K562 (cell line): ENCODE measurements around the gene MED20. TPM values are rescaled to one million over a fixed set of nuclear protein-coding genes. Genes with fewer than 3 reads are reported as not detected.

Experiments
- ARID3A ChIP-seq: IDR thresholded peaks from 2 replicates; pipeline ENCODE4 v1.6.1; 2012; ENCODE audit warnings: low read depth, low read length, improper control_type of control experiment, borderline replicate concordance
- CBX1 ChIP-seq: sonication (generic); IDR thresholded peaks from 2 replicates; pipeline ENCODE4 v1.6.1; 2016; ENCODE audit warnings: antibody characterized with exemption, low read depth, mild to moderate bottlenecking
- CTCF ChIP-seq, 3 experiments: IDR thresholded peaks in 2 of 3; conservative IDR thresholded peaks in 1 of 3; 2 replicates each; pipeline ENCODE4 v1.5.1; 2011 to 2012; ENCODE audit warnings: low read length in 3 of 3, mild to moderate bottlenecking in 3 of 3, control low read depth in 2 of 3, improper control_type of control experiment in 1 of 3, inconsistent platforms in 1 of 3, low read depth in 1 of 3, mixed read lengths in 1 of 3, moderate library complexity in 1 of 3; ENCODE audit not compliant: insufficient read depth in 2 of 3
- HBP1 ChIP-seq: fragments of 450-650 bp; formaldehyde crosslinking; IDR thresholded peaks from 2 replicates; pipeline ENCODE4 v1.4.0; 2022; ENCODE audit warnings: missing genetic modification characterization
- KLF1 ChIP-seq: fragments of 450-650 bp; IDR thresholded peaks from 2 replicates; pipeline ENCODE4 v1.6.1; 2016; ENCODE audit warnings: missing genetic modification characterization, missing compliant biosample characterization
- KLF6 ChIP-seq: fragments of 250-450 bp; sonication (Bioruptor Pico); IDR thresholded peaks from 2 replicates; pipeline ENCODE4 v1.4.0; 2020; ENCODE audit warnings: mild to moderate bottlenecking, moderate library complexity, borderline replicate concordance
- LEF1 ChIP-seq: fragments of 450-650 bp; IDR thresholded peaks from 2 replicates; pipeline ENCODE4 v1.6.1; 2016; ENCODE audit warnings: mild to moderate bottlenecking
- MBD2 ChIP-seq: sonication (generic); IDR thresholded peaks from 2 replicates; pipeline ENCODE4 v1.6.1; 2016; ENCODE audit warnings: low read depth, borderline replicate concordance
- MEIS2 ChIP-seq: fragments of 450-650 bp; IDR thresholded peaks from 2 replicates; pipeline ENCODE4 v1.6.1; 2014; ENCODE audit warnings: mild to moderate bottlenecking; ENCODE audit not compliant: partially characterized antibody
- PATZ1 ChIP-seq: fragments of 250-450 bp; sonication (Bioruptor Pico); IDR thresholded peaks from 2 replicates; pipeline ENCODE4 v1.5.0; 2020; ENCODE audit warnings: mild to moderate bottlenecking, borderline replicate concordance
- RBM39 ChIP-seq: fragments of 200-400 bp; formaldehyde crosslinking; optimal IDR thresholded peaks from 2 replicates; pipeline ENCODE3; 2018; ENCODE audit warnings: low read depth, low read length
- SMARCA4 ChIP-seq: fragments of 450-650 bp; IDR thresholded peaks from 2 replicates; pipeline ENCODE4 v1.6.1; 2016
- SNAPC5 ChIP-seq: fragments of 250-450 bp; sonication (Bioruptor Pico); IDR thresholded peaks from 2 replicates; pipeline ENCODE4 v1.8.0; 2021; ENCODE audit warnings: moderate library complexity, mild to moderate bottlenecking, inconsistent platforms
- STAT6 ChIP-seq: sonication (generic); formaldehyde crosslinking; IDR thresholded peaks from 2 replicates; pipeline ENCODE4 v1.8.1; 2023; ENCODE audit warnings: mild to moderate bottlenecking, missing genetic modification reagents
- TCF15 ChIP-seq: fragments of 250-450 bp; sonication (Bioruptor Pico); IDR thresholded peaks from 2 replicates; pipeline ENCODE4 v1.8.0; 2022; ENCODE audit warnings: moderate library complexity, mild to moderate bottlenecking, inconsistent platforms
- polyA plus RNA-seq, 8 experiments: library from polyadenylated mRNA; depleted of rRNA in 4 of 8; stranded (reverse) in 5 of 8; unstranded in 3 of 8; fragments of >200 nt; fragmentation: Nextera tagmentation in 2 of 8; fragmentation: Illumina TruSeq in 1 of 8; extraction: Ambion mirVana in 2 of 8; extraction: Trizol in 1 of 8; gene quantifications; 2 replicates each; pipeline versions ENCODE4 v1.2.1 to v1.2.3, GENCODE V29; 2011 to 2014; ENCODE audit warnings: inconsistent platforms in 1 of 8, missing spikeins in 1 of 8
- total RNA-seq, 7 experiments: library from RNA; depleted of rRNA in 6 of 7; stranded (reverse); fragments of >200 nt in 6 of 7; fragmentation: Illumina TruSeq in 2 of 7; extraction: Trizol in 2 of 7; gene quantifications; 2 replicates each; pipeline versions ENCODE4 v1.2.1 to v1.2.3, GENCODE V29; 2011 to 2021; ENCODE audit warnings: low replicate concordance in 1 of 7

MED20 gene
- total and polyA plus RNA-seq, 9 of the 15 experiments (the other 6 are each of a cell fraction or from before 2014, with no cell fraction given): 27.3 to 80.9 (median 46.0) TPM

- no peak for TF ChIP-seq HBP1 (CRISPR knock-in tag)
- TF ChIP-seq MEIS2: peak; percentile 16
- TF ChIP-seq KLF6 (CRISPR knock-in tag): no peak
- peak; percentile 31 for TF ChIP-seq RBM39
- TF ChIP-seq PATZ1 (CRISPR knock-in tag): no peak
- peak; percentile 29; the same call in 1 of the 2 replicates for TF ChIP-seq MBD2
- TF ChIP-seq SMARCA4: peak; percentile 84
- peak; percentile 78; the same call in 1 of the 2 replicates for TF ChIP-seq ARID3A
- peak; percentile 85; the same call in 1 of the 2 replicates for TF ChIP-seq CBX1
- TF ChIP-seq TCF15 (CRISPR knock-in tag): no peak
- TF ChIP-seq KLF1 (tag): no peak
- peak; percentile 77 for TF ChIP-seq LEF1
- peak; percentile 91 to 98 (median 95) for TF ChIP-seq CTCF (IDR thresholded peaks at IDR 0.05 in 2 of 3, conservative IDR thresholded peaks at IDR 0.05 in 1 of 3; ENCODE audit: insufficient read depth in 2 of 3, low read depth in 1 of 3, low read length in 3 of 3)
- no peak for TF ChIP-seq SNAPC5 (CRISPR knock-in tag)
- TF ChIP-seq STAT6 (CRISPR knock-in tag): 0 out of 2 replicates have a peak, but pooled peaks have one; percentile 54
Measured at GRCh38 chr6:41936073-41936837, 15.3 kb upstream of the MED20 start (continued).
